ENCODE data around the gene EEF1AKMT4.

DNA sequence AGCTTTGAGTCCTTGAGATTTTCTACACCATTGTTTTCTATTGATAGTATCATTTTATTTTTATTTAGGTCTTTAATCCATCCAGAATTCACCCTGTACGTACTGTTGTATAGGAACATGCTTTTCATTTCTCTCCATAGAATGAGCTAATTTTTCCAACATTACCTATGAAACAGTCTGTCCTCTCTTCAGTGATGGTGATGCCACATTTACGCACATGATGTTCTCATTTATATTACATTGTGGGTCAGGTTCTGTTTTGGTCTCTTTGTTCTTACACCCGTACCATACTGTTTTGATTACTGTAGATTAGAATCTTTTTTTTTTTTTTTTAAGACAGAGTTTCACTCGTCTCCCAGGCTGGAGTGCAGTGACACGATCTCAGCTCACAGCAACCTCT, 37.8 kb upstream of the EEF1AKMT4 start:
- TF ChIP-seq CTCF (IDR thresholded peaks at IDR 0.05): no peak
- no peak for TF ChIP-seq POLR2A (IDR thresholded peaks at IDR 0.05)
